SK-N-SH (cell line): ENCODE data around the gene TSHB. TPM values are rescaled to one million over a fixed set of nuclear protein-coding genes. Genes with fewer than 3 reads are reported as not detected.

Experiments used
- CTCF ChIA-PET: fragments of 300-600, 350-600 bp; formaldehyde crosslinking; extraction: SDS; loops from one replicate; lab custom pipeline; 2021; lab: Yijun Ruan, JAX
- POLR2A ChIA-PET: fragments of 350-600 bp; sonication (Branson Sonifier 250); formaldehyde crosslinking; extraction: SDS; loops from one replicate; lab custom pipeline; 2020; ENCODE audit warnings: antibody characterized with exemption, inconsistent platforms; lab: Yijun Ruan, JAX
- DNase-seq: peaks from one replicate; pipeline ENCODE4 v3.0.0; 2012
- H2AFZ ChIP-seq: fragments of 200-600 bp; sonication (generic); 2 replicates; pipeline ENCODE4 v1.8.1; 2016; ENCODE audit warnings: antibody characterized with exemption, mild to moderate bottlenecking, low read depth
- H3F3A ChIP-seq: fragments of 200-600 bp; sonication (generic); replicated peaks from 2 replicates; pipeline ENCODE3; 2016; ENCODE audit warnings: antibody characterized with exemption, mild to moderate bottlenecking; ENCODE audit not compliant: insufficient read depth
- H3K27ac ChIP-seq, 2 experiments: fragments of 200-500 bp in 1 of 2; fragments of 200-600 bp in 1 of 2; sonication (Bioruptor generic) in 1 of 2; sonication (generic), shearing (Covaris generic) in 1 of 2; 2 replicates each; pipeline versions ENCODE4 v1.5.1 to v1.6.1; 2014 to 2016; ENCODE audit warnings: low read depth in 2 of 2, inconsistent platforms in 1 of 2, low read length in 1 of 2, mild to moderate bottlenecking in 1 of 2, mixed read lengths in 1 of 2
- H3K27me3 ChIP-seq: fragments of 200-600 bp; sonication (generic), shearing (Covaris generic); 2 replicates; pipeline ENCODE4 v1.6.1; 2016; ENCODE audit warnings: mixed run types; ENCODE audit not compliant: insufficient read depth
- H3K36me3 ChIP-seq, 2 experiments: fragments of 200-500 bp in 1 of 2; fragments of 200-600 bp in 1 of 2; sonication (Bioruptor generic) in 1 of 2; sonication (generic) in 1 of 2; replicated peaks in 1 of 2; 2 replicates each; pipeline versions ENCODE3 to v1.5.1; 2014 to 2016; ENCODE audit warnings: low read length in 1 of 2, mild to moderate bottlenecking in 1 of 2; ENCODE audit not compliant: insufficient read depth in 2 of 2, control insufficient read depth in 1 of 2
- H3K4me1 ChIP-seq, 2 experiments: fragments of 200-500 bp in 1 of 2; fragments of 200-600 bp in 1 of 2; sonication (Bioruptor generic) in 1 of 2; sonication (generic), shearing (Covaris generic) in 1 of 2; 2 replicates each; pipeline versions ENCODE4 v1.5.1 to v1.6.1; 2014 to 2016; ENCODE audit warnings: low read depth in 1 of 2, low read length in 1 of 2, mixed run types in 1 of 2; ENCODE audit not compliant: insufficient read depth in 2 of 2, control insufficient read depth in 1 of 2
- H3K4me2 ChIP-seq: fragments of 200-600 bp; sonication (generic), shearing (Covaris generic); 2 replicates; pipeline ENCODE4 v1.6.1; 2017; ENCODE audit warnings: mixed run types
- H3K4me3 ChIP-seq, 2 experiments: fragments of 200-500 bp in 1 of 2; fragments of 200-600 bp in 1 of 2; sonication (Bioruptor generic) in 1 of 2; sonication (generic), shearing (Covaris generic) in 1 of 2; 2 replicates each; pipeline versions ENCODE4 v1.5.1 to v1.8.1; 2014 to 2016; ENCODE audit warnings: low read depth in 2 of 2, inconsistent platforms in 1 of 2, low read length in 1 of 2, mild to moderate bottlenecking in 1 of 2, mixed read lengths in 1 of 2, moderate library complexity in 1 of 2
- H3K79me2 ChIP-seq: fragments of 200-600 bp; sonication (generic); 2 replicates; pipeline ENCODE4 v1.8.1; 2017; ENCODE audit warnings: mild to moderate bottlenecking; ENCODE audit not compliant: insufficient read depth
- H3K9ac ChIP-seq: fragments of 200-600 bp; sonication (generic); 2 replicates; pipeline ENCODE4 v1.6.1; 2017; ENCODE audit warnings: mixed run types
- H3K9me2 ChIP-seq: fragments of 200-600 bp; sonication (generic); 2 replicates; pipeline ENCODE4 v1.6.1; 2017; ENCODE audit warnings: mixed run types
- H3K9me3 ChIP-seq: fragments of 200-600 bp; sonication (generic); 2 replicates; pipeline ENCODE4 v1.6.1; 2017; ENCODE audit warnings: mixed run types, mild to moderate bottlenecking, moderate library complexity
- H4K20me1 ChIP-seq: fragments of 200-600 bp; sonication (generic); 2 replicates; pipeline ENCODE4 v1.6.1; 2017; ENCODE audit warnings: mild to moderate bottlenecking, mixed run types; ENCODE audit not compliant: insufficient read depth
- CHD2 ChIP-seq: fragments of 150-350 bp; IDR thresholded peaks from 2 replicates; pipeline ENCODE4 v1.6.1; 2018; ENCODE audit warnings: low read length; ENCODE audit not compliant: partially characterized antibody
- EZH2phosphoT487 ChIP-seq: fragments of 200-600 bp; sonication (generic); IDR thresholded peaks from 2 replicates; pipeline ENCODE4 v1.6.1; 2017; ENCODE audit warnings: low read depth, mixed run types, mild to moderate bottlenecking, antibody characterized with exemption, moderate library complexity, borderline replicate concordance
- FOXM1 ChIP-seq: IDR thresholded peaks from 2 replicates; pipeline ENCODE4 v1.4.0; 2012; ENCODE audit warnings: low read depth, mild to moderate bottlenecking
- GABPA ChIP-seq: IDR thresholded peaks from 2 replicates; pipeline ENCODE4 v1.4.0; 2012; ENCODE audit warnings: low read depth, mild to moderate bottlenecking
- GATA2 ChIP-seq: sonication (generic); formaldehyde crosslinking; IDR thresholded peaks from 2 replicates; pipeline ENCODE4 v1.5.0; 2020; ENCODE audit warnings: mild to moderate bottlenecking, missing genetic modification reagents
- IRF3 ChIP-seq: fragments of 150-350 bp; IDR thresholded peaks from 2 replicates; pipeline ENCODE4 v1.6.1; 2016; ENCODE audit warnings: mild to moderate bottlenecking, low read depth, low read length
- MEF2A ChIP-seq: IDR thresholded peaks from 2 replicates; pipeline ENCODE4 v1.4.0; 2012; ENCODE audit warnings: low read depth, borderline replicate concordance
- MXI1 ChIP-seq: IDR thresholded peaks from 2 replicates; pipeline ENCODE4 v1.6.1; 2012; ENCODE audit warnings: mild to moderate bottlenecking, low read depth, low read length, improper control_type of control experiment
- NFIC ChIP-seq: IDR thresholded peaks from 2 replicates; pipeline ENCODE4 v1.4.0; 2012; ENCODE audit warnings: borderline replicate concordance
- NRF1 ChIP-seq: IDR thresholded peaks from 2 replicates; pipeline ENCODE4 v1.6.1; 2012; ENCODE audit warnings: low read depth, mild to moderate bottlenecking, low read length
- PBX3 ChIP-seq: IDR thresholded peaks from 2 replicates; pipeline ENCODE4; 2012
- POLR2AphosphoS5 ChIP-seq: IDR thresholded peaks from 2 replicates; pipeline ENCODE4 v1.6.1; 2012; ENCODE audit warnings: low read depth, low read length
- RAD21 ChIP-seq: IDR thresholded peaks from 2 replicates; pipeline ENCODE4 v1.6.1; 2012; ENCODE audit warnings: mild to moderate bottlenecking, low read length
- RCOR1 ChIP-seq: fragments of 150-350 bp; IDR thresholded peaks from 2 replicates; pipeline ENCODE4 v1.6.1; 2017; ENCODE audit warnings: antibody characterized with exemption, low read length
- REST ChIP-seq: IDR thresholded peaks from 2 replicates; pipeline ENCODE4 v1.6.1; 2012; ENCODE audit warnings: mild to moderate bottlenecking, low read depth, low read length, moderate library complexity
- RXRA ChIP-seq: IDR thresholded peaks from 2 replicates; pipeline ENCODE4 v1.4.0; 2012; ENCODE audit warnings: low read depth, mild to moderate bottlenecking, borderline replicate concordance
- SIN3A ChIP-seq: IDR thresholded peaks from 2 replicates; pipeline ENCODE4 v1.6.1; 2012; ENCODE audit warnings: low read depth, mild to moderate bottlenecking, low read length, moderate library complexity, borderline replicate concordance
- TCF12 ChIP-seq: IDR thresholded peaks from 2 replicates; pipeline ENCODE4 v1.4.0; 2012
- WGBS: methylation state at CpG from one replicate; pipeline ENCODE4 v1.1.6; 2017; ENCODE audit warnings: low lambda C conversion rate; 5-methylcytosine and 5-hydroxymethylcytosine counted together
- polyA plus RNA-seq, 3 experiments: library from polyadenylated mRNA; depleted of rRNA; stranded (reverse); fragments of >200 nt; gene quantifications; 2 replicates each; pipeline ENCODE4 v1.2.3, GENCODE V29; 2012

Gene TSHB
- polyA plus RNA-seq, 1 of the 3 experiments (the other 2 are of a cell fraction) = not detected

GRCh38 chr1:115021145-115021544 is 8.5 kb upstream of the TSHB start:
- POLR2A ChIA-PET = no interaction called here
- H3K9me3 ChIP-seq = no peaks in the 10 kb centered on the region
- no peaks in the 10 kb centered on the region for H4K20me1 ChIP-seq
- H3K79me2 ChIP-seq = no peaks in the 10 kb centered on the region
- no peaks in the 10 kb centered on the region for H3K36me3 ChIP-seq
- H3K4me3 ChIP-seq = no peak overlapping the region
- DNase-seq = no peak
- TF ChIP-seq NFIC = no peak
- no peak for TF ChIP-seq GABPA
- TF ChIP-seq REST = no peak
- TF ChIP-seq FOXM1 = no peak
- no peak overlapping the region for H2AFZ ChIP-seq
- CTCF ChIA-PET = interaction anchor here (0.7 to 1.6 kb wide), 3 partner anchors 9 to 92 kb away, joined by 3 to 6 read pairs (median 3); partner anchors contain the start of gene TSHB
- WGBS = 0% methylated on average over 1 of the region's 1 CpG
- H3F3A ChIP-seq = no peaks in the 10 kb centered on the region
- H3K4me1 ChIP-seq = no peaks in the 10 kb centered on the region
- no peak overlapping the region for H3K9ac ChIP-seq
- H3K27ac ChIP-seq = no peak overlapping the region
- no peaks in the 10 kb centered on the region for H3K27me3 ChIP-seq
- H3K4me2 ChIP-seq = no peak overlapping the region
- no peaks in the 10 kb centered on the region for H3K9me2 ChIP-seq

- H3K9ac ChIP-seq = no peak overlapping the region
- no peaks in the 10 kb centered on the region for H3K9me2 ChIP-seq
- no peak overlapping the region for H3K4me3 ChIP-seq
- no peak for TF ChIP-seq CHD2
- TF ChIP-seq TCF12 = no peak
- no peak for TF ChIP-seq EZH2phosphoT487
- no peak for TF ChIP-seq RAD21
- no peak for TF ChIP-seq SIN3A
- no peak for TF ChIP-seq FOXM1
- TF ChIP-seq POLR2AphosphoS5 = no peak
- no peak for TF ChIP-seq IRF3
- no peak for TF ChIP-seq MEF2A
- TF ChIP-seq GABPA = no peak
- no peak for TF ChIP-seq MXI1
- TF ChIP-seq RCOR1 = no peak
- no peak for TF ChIP-seq GATA2 (CRISPR knock-in tag)
- TF ChIP-seq RXRA = no peak
- no peak for TF ChIP-seq NRF1
- TF ChIP-seq PBX3 = no peak
- H3K27me3 ChIP-seq = no peaks in the 10 kb centered on the region
- H4K20me1 ChIP-seq = no peaks in the 10 kb centered on the region
- no peaks in the 10 kb centered on the region for H3F3A ChIP-seq
- POLR2A ChIA-PET = no interaction called here
- DNase-seq = no peak
- no peak overlapping the region for H3K27ac ChIP-seq
- H3K9me3 ChIP-seq = no peaks in the 10 kb centered on the region
- no peaks in the 10 kb centered on the region for H3K36me3 ChIP-seq
- no peak overlapping the region for H3K4me2 ChIP-seq
- CTCF ChIA-PET = interaction anchor here (0.8 to 1.6 kb wide), 4 partner anchors 12 to 683 kb away, joined by 3 to 5 read pairs (median 4); no protein-coding TSS in a partner anchor
- no peaks in the 10 kb centered on the region for H3K79me2 ChIP-seq
- H3K4me1 ChIP-seq = no peaks in the 10 kb centered on the region
- no peak overlapping the region for H2AFZ ChIP-seq
Observed at GRCh38 chr1:115023593-115023992, 6.0 kb upstream of the TSHB start.
